DND-41 (cell line): ENCODE measurements around the gene OVOL1.

Experiments
- ATAC-seq: fragments of 200-7000 bp; cut with Tn5 transposase; 3 replicates; pipeline ENCODE4 v1.9.1; 2021; ENCODE audit warnings: low read depth; ENCODE audit not compliant: insufficient read depth
- DNase-seq: peaks from one replicate; pipeline ENCODE4 v3.0.0-alpha.2; 2020
- H2AFZ ChIP-seq: 2 replicates; pipeline ENCODE4 v1.6.0; 2012; ENCODE audit warnings: low read depth, low read length
- H3K27ac ChIP-seq: 2 replicates; pipeline ENCODE4 v1.5.1; 2012; ENCODE audit warnings: low read length, inconsistent platforms
- H3K27me3 ChIP-seq: fragments of 200-600 bp; sonication (generic); 2 replicates; pipeline ENCODE4 v1.6.0; 2012; ENCODE audit warnings: low read length, mild to moderate bottlenecking, inconsistent platforms; ENCODE audit not compliant: insufficient read depth, poor library complexity
- H3K36me3 ChIP-seq: 2 replicates; pipeline ENCODE4 v1.5.1; 2012; ENCODE audit warnings: low read length, inconsistent platforms; ENCODE audit not compliant: insufficient read depth
- H3K4me1 ChIP-seq: 2 replicates; pipeline ENCODE4 v1.5.1; 2012; ENCODE audit warnings: mild to moderate bottlenecking, low read length; ENCODE audit not compliant: insufficient read depth
- H3K4me2 ChIP-seq: 2 replicates; pipeline ENCODE4 v1.6.0; 2012; ENCODE audit warnings: mild to moderate bottlenecking, moderate library complexity, low read length, inconsistent platforms; ENCODE audit not compliant: insufficient read depth
- H3K4me3 ChIP-seq, 2 experiments: fragments of 200-600 bp in 1 of 2; shearing (Covaris generic) in 1 of 2; 2 replicates each; pipeline ENCODE4 v1.5.1; 2012 to 2016; ENCODE audit warnings: inconsistent platforms in 2 of 2, low read length in 2 of 2, mild to moderate bottlenecking in 2 of 2, low read depth in 1 of 2, moderate library complexity in 1 of 2
- H3K79me2 ChIP-seq: 2 replicates; pipeline ENCODE4 v1.6.0; 2012; ENCODE audit warnings: low read length, inconsistent platforms; ENCODE audit not compliant: insufficient read depth
- H3K9ac ChIP-seq: 2 replicates; pipeline ENCODE4 v1.6.0; 2012; ENCODE audit warnings: low read depth, mild to moderate bottlenecking, inconsistent platforms, low read length, moderate library complexity
- H3K9me3 ChIP-seq: 2 replicates; pipeline ENCODE4 v1.5.1; 2012; ENCODE audit warnings: low read length, moderate library complexity, mild to moderate bottlenecking, inconsistent platforms; ENCODE audit not compliant: insufficient read depth, severe bottlenecking
- H4K20me1 ChIP-seq: 2 replicates; pipeline ENCODE4 v1.6.0; 2012; ENCODE audit warnings: low read length; ENCODE audit not compliant: insufficient read depth
- EZH2 ChIP-seq: IDR thresholded peaks from 3 replicates; pipeline ENCODE4 v1.6.1; 2012; ENCODE audit warnings: borderline replicate concordance, low read depth, mild to moderate bottlenecking, moderate library complexity, low read length, inconsistent platforms; ENCODE audit not compliant: severe bottlenecking
- TF ChIP-seq, protein P1 (sequence below): IDR thresholded peaks from 2 replicates; pipeline ENCODE4 v1.5.1; 2012; ENCODE audit warnings: borderline replicate concordance, low read length, moderate library complexity, mild to moderate bottlenecking; ENCODE audit not compliant: poor library complexity, severe bottlenecking; ENCODE audit errors: extremely low read depth

OVOL1 gene

DNA sequence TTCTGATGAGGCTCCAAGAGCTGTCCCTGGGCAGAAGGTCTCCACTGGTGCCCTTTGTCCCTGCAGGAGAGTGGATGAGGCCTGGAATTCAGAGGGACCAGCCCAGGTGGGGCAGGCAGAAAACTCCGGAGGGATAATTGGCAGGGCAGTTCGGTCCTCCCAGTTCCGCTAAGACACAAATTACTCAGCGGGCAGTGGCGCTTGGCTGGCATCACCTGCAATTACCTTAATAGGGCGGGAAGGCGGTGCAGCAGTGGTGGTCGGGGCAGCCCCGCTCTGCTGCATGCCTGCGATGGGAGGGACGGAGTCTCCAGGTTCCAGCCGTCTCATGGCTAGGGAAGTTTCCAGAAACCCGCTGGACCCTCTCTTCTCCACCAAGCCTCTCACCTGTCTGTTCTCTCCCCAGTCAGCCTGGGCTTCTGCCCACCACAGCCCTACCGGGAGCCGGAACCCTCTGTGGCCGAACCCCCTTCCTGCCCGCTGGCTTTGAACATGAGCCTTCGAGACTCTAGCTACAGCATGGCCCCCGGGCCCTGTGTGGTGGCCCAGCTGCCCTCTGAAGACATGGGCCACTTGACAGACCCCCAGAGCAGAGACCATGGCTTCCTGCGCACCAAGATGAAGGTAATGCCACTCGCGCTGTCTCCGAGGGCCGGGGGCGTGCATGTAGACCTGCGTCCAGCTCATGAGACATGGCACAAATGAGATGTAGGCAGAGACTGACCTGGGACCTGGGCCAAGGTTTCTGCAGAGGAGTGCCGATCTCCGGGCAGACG, 7.0 kb downstream of the OVOL1 start:
- Histone ChIP-seq H3K9me3 (no peaks in the 10 kb centered on the region), H2AFZ (no peak overlapping the region)
- no peak for DNase-seq

GRCh38 chr11:65794570-65795510, 8.0 kb downstream of the OVOL1 start:
- Histone ChIP-seq H3K27ac (no peak overlapping the region), H3K4me2 (no peak overlapping the region), H3K36me3 (no peaks in the 10 kb centered on the region), H2AFZ (no peak overlapping the region), H3K4me1 (peaks cover 7% of the 10 kb centered on the region), H3K27me3 (peaks cover 7% of the 10 kb centered on the region), H3K9ac (no peak overlapping the region), H3K79me2 (no peaks in the 10 kb centered on the region), H3K4me3 (no peak overlapping the region), H4K20me1 (peaks cover 9% of the 10 kb centered on the region; the same call in 1 of the 2 replicates), H3K9me3 (no peaks in the 10 kb centered on the region)
- DNase-seq (no peak), ATAC-seq (no peak)
- TF ChIP-seq, protein P1, sequence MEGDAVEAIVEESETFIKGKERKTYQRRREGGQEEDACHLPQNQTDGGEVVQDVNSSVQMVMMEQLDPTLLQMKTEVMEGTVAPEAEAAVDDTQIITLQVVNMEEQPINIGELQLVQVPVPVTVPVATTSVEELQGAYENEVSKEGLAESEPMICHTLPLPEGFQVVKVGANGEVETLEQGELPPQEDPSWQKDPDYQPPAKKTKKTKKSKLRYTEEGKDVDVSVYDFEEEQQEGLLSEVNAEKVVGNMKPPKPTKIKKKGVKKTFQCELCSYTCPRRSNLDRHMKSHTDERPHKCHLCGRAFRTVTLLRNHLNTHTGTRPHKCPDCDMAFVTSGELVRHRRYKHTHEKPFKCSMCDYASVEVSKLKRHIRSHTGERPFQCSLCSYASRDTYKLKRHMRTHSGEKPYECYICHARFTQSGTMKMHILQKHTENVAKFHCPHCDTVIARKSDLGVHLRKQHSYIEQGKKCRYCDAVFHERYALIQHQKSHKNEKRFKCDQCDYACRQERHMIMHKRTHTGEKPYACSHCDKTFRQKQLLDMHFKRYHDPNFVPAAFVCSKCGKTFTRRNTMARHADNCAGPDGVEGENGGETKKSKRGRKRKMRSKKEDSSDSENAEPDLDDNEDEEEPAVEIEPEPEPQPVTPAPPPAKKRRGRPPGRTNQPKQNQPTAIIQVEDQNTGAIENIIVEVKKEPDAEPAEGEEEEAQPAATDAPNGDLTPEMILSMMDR = no peak
- no peak for TF ChIP-seq EZH2

More for the DNA sequence above, 7.0 kb downstream of the OVOL1 start:
- Histone ChIP-seq H3K4me3 (no peak overlapping the region), H3K27me3 (peaks cover 7% of the 10 kb centered on the region), H3K79me2 (no peaks in the 10 kb centered on the region), H3K4me2 (no peak overlapping the region), H3K9ac (no peak overlapping the region), H3K27ac (no peak overlapping the region), H3K4me1 (peaks cover 7% of the 10 kb centered on the region), H4K20me1 (peaks cover 9% of the 10 kb centered on the region; the same call in 1 of the 2 replicates), H3K36me3 (no peaks in the 10 kb centered on the region)
- TF ChIP-seq, protein P1 = no peak
- TF ChIP-seq EZH2 = no peak
- no peak for ATAC-seq

GRCh38 chr11:65796726-65797601, 10.1 kb downstream of the OVOL1 start:
- TF ChIP-seq, protein P1 = no peak
- no peak for TF ChIP-seq EZH2
- Histone ChIP-seq H3K4me2 (no peak overlapping the region), H3K79me2 (no peaks in the 10 kb centered on the region), H3K27me3 (peaks cover 9% of the 10 kb centered on the region), H3K9me3 (no peaks in the 10 kb centered on the region), H3K9ac (no peak overlapping the region), H2AFZ (no peak overlapping the region), H3K36me3 (no peaks in the 10 kb centered on the region), H4K20me1 (peaks cover 9% of the 10 kb centered on the region; the same call in 1 of the 2 replicates), H3K4me3 (no peak overlapping the region), H3K27ac (no peak overlapping the region), H3K4me1 (peaks cover 7% of the 10 kb centered on the region)
- ATAC-seq = no peak
- DNase-seq = no peak
